Stimulated activated CD8-positive, alpha-beta memory T cell treated with anti-CD3 and anti-CD28 coated beads, Interleukin-7, amount 100 ng/mL, for 4 hours (primary cell): ENCODE data around the gene CDH26.

Source experiments
- DNase-seq, 2 donors: peaks; one replicate each; pipeline ENCODE4 v3.0.0-alpha.2; 2020; ENCODE audit warnings: low read depth in 2 of 2

Gene CDH26

DNA sequence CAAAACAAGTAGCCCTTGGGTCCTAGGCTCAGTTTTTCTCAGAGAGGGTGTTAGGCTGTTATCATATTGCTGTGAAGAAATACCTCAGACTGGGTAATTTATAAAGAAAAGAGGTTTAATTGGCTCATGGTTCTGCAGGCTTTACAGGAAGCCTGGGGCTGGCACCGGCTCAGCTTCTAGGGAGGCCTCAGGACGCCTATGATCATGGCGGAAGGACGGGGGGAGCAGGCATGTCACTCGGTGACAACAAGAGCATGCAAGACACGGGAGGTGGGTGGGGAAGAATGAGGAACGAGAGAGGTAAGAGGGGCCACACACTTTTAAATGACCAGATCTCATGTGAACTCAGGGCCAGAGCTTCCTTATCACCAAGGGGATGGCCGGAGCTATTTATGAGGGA lies 26.9 kb downstream of the CDH26 start:
- no peak for DNase-seq

GRCh38 chr20:59985864-59986263 lies 27.6 kb downstream of the CDH26 start:
- no peak for DNase-seq

DNA sequence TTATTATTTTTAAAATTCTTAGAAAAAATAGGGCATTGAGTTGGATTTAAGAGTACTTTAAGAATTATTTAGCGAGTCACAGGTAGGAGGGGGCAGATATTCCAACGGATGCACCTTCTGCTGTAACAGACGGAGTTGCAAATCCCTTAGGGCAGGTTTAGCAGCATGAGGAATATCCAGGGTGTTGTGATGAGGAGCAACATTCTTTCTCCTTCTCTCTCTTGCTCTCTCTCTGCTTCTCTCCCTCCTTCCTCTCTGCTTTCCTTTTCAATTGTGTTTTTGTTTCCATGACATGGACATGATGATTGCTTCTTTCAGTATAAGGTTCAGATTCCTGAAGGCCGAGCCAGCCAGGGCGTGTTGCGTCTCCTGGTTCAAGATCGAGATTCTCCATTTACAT lies 28.9 kb downstream of the CDH26 start:
- no peak for DNase-seq

DNA sequence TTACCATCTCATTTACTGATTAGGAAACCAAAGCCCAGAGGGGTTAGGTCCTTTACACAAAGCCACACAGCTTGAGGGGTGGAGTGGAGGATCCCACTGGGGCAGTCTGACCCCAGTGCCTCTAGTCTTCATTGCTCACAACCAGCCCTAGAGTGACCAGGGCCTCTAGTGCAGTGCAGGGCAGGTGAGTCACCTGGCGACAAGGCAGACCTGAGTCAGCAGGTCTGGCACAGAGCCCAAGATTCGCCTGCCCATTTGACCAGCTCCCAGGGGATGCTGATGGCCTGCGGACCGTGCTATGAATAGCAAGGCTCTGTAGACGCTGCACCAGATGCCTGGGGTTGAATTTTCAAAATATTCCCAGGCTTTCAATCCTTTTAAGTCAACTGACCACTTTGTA lies 29.9 kb downstream of the CDH26 start:
- no peak for DNase-seq

GRCh38 chr20:59992526-59993084 lies 34.4 kb downstream of the CDH26 start:
- DNase-seq = no peak

- no peak for DNase-seq
These were observed 35.7 kb downstream of the CDH26 start for GRCh38 chr20:59993736-59994430.

GRCh38 chr20:59994697-59995122 lies 36.5 kb downstream of the CDH26 start:
- DNase-seq = no peak

DNA sequence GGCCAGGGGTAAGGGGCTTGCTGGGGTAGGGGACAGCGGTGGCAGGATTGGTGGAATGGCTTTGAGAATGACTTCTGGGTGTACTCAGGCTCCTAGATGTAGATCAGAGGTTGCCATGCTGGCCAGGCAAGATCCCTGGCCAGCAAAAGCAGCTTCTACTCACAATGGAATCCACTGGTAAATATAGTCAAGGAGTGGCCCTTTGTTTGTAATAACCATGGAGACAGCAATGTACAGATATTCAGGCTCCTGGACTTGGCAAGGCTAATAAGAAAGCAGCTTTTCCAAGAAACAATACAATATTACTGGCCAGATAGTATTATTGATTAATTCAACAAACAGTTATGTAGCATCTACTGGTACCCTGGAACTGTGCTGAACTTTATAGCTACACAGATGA lies 37.9 kb downstream of the CDH26 start:
- DNase-seq = no peak

- no peak for DNase-seq
These were observed 39.7 kb downstream of the CDH26 start for GRCh38 chr20:59997896-59998295.

DNA sequence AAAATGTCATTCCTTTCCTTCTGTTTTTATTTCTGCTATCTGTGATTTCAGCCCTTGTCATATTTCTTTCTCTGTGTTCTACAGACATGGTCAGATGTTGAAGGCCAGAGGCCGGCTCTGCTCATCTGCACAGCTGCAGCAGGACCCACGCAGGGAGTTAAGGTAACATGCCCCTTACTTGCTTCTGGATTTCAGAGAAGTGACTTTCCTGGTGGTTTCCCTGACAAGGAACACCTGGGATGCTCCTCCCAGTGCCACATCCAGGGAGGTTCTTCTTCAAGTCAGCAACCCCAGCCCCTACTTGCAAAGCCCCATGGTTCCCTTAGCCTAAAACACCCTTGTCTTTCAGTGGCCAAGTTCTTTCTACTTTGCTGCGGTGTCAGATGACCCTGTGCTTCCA lies 41.3 kb downstream of the CDH26 start:
- DNase-seq = no peak

DNA sequence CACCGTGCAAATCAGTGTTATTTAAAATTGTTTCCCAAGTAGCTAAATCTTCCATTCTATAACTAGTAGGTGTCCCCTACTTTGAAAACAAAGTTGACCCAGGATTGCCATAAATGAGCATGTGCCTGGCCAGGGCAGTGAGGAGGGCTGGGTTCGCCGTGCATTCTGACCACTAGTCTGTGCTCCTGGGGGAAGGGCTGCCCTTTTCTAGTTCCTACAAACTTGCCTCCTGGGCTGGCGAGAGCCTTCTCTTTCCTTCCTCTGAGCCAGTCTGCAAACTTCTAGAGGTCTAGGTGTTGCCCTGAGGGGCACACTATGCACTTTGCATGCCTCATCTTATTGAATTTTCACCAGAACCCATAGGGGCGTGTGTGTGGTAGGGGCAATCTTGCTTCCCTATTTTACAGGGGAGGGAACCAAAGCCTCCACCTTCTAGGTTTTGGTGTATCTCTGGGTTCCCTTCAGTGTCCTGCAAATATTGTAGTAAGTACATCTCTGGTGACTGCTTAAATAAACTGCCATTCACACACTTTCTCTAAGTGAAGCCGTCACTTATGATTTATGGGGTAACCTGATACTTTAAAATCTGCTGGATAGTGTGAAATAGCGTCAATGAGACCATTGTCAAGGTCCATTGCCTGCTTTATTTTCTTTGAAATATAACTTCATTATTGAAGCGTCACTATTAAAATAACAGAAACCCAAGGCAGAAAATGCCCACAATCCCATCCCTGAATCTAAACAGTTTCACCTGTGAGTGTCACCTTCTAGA lies 42.2 kb downstream of the CDH26 start:
- no peak for DNase-seq

DNA sequence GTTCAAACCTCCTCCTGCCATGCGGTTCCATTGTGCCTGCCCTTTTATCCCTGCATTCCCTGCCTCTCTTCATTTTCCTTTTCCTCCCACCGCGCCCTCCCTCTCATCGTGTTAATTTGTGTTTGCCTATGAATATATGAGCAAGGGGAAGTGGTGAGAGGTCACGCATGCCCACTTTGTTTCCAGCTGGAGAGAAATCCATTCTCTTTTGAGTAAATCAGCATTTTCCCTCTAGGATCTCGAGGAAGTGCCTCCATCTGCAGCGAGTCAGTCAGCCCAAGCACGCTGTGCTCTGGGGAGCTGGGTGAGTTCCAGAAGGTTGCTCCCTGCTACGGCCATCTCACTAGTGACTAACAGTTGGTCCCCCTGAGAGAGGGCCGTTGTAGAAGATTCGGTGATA lies 42.9 kb downstream of the CDH26 start:
- DNase-seq = no peak

DNA sequence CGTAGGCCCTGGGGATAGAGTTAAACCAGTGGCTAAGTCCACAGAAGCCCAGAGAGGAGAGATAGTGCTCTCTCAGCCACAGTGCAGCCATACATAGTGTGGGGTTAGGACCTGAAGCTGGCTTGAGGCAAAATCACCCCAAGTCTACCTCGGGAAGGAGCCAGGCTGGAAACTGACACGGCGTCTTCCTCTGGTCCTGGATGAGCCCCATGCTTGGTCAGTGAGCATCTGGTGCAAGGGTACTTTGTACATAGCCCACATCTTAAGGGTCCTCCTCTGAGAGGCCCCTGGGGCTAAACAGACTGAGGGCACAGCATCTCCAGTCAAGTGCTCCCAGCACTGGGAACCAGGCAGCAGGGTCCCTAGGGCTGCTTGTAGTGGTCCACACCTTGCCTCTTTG lies 45.6 kb downstream of the CDH26 start:
- no peak for DNase-seq

DNA sequence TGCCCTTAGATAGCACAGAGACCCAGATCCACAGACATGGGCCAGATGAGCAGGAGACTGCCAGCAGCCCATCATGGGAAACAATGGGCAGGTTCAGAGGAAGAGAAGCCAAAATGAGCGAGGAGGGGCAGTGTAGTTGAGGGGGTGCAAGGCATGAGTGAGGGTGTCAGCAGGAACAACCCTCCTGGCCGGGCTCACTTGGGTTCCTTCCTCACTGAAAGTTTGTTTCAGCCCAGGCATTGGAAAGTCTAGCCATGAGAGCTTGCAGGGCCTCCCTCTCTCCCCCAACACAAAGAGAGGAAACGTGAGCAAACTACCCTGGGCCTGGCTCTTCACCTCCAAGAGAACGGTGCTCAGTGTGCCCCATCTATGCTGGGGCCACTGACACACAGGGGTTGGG lies 48.0 kb downstream of the CDH26 start:
- DNase-seq = no peak

- no peak for DNase-seq
These were observed 49.2 kb downstream of the CDH26 start for GRCh38 chr20:60007464-60007863.

DNA sequence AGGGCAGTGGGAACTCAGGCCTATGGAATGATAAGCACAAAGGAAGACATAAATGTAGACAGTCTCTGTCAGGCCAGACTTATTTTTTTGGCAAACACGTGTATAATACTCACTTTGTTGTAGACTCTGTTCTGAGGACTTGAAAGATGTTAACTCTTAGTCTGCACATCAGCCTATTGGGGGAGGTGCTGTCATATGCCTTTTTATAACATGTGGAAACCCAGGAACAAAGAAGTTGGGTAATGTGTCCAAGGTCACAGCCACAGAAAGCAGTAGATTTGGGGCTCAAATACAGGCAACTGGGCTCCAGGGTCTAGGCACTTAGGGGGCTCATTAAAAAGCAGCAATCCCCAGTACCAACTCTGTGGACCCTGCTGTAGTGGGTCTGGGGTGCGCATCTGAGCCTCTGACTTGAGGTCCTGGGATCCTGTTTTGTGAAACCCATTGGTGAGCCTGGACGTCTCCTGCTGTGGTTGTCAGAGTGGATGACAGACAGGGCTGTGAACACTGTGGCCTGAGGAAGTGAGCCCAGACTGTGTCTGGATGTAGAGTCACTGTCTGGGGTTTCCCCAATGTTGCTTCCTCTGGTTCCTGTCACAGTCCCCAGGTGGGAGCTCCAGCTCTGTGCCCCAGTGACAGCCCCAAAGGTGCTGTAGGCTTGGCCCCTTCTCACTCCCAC lies 50.0 kb downstream of the CDH26 start:
- no peak for DNase-seq

DNA sequence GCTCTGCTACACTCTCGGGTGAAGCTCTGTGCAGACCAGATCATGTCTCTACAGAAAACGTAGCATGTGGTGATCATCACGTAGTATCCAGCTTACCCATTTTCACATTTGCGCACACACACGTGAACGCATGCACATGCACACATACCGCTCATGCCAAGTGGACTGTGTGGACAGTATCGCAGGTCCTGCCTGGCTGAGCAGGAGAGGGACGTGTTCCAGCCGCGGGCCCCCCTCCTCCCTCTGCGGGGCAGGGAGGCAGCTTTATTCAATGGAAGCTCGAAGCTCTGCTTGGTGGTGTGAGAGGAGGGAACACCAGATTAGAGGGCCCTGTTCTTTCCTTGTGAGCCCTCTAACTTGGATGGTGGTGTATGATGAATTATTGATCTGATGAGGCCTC lies 51.1 kb downstream of the CDH26 start:
- no peak for DNase-seq

DNA sequence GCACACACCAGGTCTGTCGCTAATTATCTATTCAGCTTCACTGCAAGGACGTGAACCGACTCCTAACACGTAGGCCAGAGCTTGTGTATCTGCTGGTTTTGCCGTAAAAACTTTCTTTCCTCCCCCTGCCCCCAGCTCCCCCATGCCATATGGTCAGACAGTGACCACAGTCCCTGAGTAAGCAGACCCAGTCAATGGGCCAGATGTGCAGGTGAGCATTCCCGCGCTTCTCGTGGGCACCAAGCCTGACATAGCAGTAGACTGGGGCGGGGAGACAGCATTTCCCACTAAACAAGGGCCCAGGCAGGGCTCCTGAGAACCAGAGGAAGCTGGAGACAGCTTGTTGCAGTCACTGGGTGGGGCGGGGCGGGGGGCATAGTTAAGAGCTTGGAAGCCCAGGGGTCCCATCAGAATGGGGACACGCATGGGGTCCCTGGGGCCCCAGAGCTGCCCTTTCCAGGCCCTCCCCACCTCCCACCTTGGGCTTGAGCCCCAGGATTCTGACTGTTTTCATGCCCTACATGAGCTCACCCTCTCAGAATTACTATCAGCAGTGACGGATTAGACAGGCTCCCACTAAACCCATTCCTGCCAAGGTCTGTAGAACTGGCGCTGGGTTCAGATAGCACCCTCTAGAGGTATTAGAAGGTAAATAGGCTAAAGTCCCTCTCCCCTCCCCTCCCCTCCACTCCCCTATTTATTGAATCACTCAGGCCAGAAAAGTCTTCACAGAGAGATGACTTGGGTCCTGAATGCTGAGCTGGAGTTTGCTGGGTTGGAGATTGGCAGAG lies 51.8 kb downstream of the CDH26 start:
- DNase-seq = no peak

DNA sequence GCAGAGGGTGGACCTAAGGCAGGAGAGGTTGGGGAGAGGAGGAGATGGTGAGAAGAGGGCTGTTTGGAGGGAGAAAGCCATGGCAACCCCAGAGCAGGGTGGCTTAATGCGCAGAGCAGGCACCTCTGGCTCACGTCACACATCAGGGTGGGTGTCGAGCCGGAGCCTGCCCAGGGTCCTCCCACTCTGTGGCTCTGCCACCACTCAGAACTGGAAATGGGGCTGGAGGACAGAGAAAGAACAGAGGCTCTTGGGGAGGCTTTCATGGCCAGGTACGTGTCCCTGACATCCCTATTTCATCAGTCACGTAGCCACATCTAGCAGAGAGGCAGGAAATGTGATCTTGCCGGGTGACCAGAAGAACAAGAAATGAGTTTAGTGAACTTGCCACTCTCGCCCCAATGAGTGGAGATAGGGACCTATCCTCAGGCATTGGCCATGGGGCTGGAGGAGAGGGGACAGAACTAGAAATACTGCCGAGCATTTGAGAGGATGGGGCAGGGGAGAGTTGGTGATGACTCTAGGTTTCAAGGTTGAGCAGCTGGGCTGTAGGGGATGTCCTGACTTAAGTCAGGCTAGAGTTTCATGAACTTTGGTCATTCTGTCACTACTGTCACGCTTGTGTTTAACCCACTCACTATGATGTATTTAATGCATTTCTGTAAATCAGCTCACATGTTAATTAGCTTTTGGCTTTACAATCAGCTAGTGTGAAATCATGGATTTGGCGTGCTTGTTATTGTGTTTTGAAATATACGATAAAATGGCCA lies 52.7 kb downstream of the CDH26 start:
- no peak for DNase-seq

GRCh38 chr20:60011512-60012507 lies 53.6 kb downstream of the CDH26 start:
- no peak for DNase-seq
